WTC11 (cell line): Measurements from ENCODE around the gene FANCE.

ENCODE experiments used
- CBFB ChIP-seq: sonication (generic); formaldehyde crosslinking; IDR thresholded peaks from 2 replicates; pipeline ENCODE4 v1.8.1; 2022; ENCODE audit warnings: mild to moderate bottlenecking, low read depth, missing genetic modification reagents
- CTCF ChIP-seq: fragments of 200-600 bp; IDR thresholded peaks from 2 replicates; pipeline ENCODE4 v1.8.0; 2022; ENCODE audit warnings: antibody characterized with exemption
- MAX ChIP-seq: sonication (generic); formaldehyde crosslinking; IDR thresholded peaks from 2 replicates; pipeline ENCODE4 v1.8.0; 2022; ENCODE audit warnings: mild to moderate bottlenecking, missing genetic modification reagents
- NFYB ChIP-seq: sonication (generic); formaldehyde crosslinking; conservative IDR thresholded peaks from 2 replicates; pipeline ENCODE4 v1.8.0; 2022; ENCODE audit warnings: low read depth, missing genetic modification reagents
- NR3C1 ChIP-seq: sonication (generic); formaldehyde crosslinking; conservative IDR thresholded peaks from 2 replicates; pipeline ENCODE4 v1.8.1; 2023; ENCODE audit warnings: low read depth, mild to moderate bottlenecking, missing genetic modification reagents
- ZNF416 ChIP-seq: fragments of 250-450 bp; sonication (Bioruptor Pico); IDR thresholded peaks from 2 replicates; pipeline ENCODE4 v1.9.0; 2021; ENCODE audit warnings: mild to moderate bottlenecking, inconsistent platforms
- TF ChIP-seq, protein P1 (sequence below): sonication (generic); formaldehyde crosslinking; IDR thresholded peaks from 2 replicates; pipeline ENCODE4 v1.8.0; 2023; ENCODE audit warnings: mild to moderate bottlenecking, missing genetic modification reagents
- TF ChIP-seq, protein P2 (sequence below): sonication (generic); formaldehyde crosslinking; conservative IDR thresholded peaks from 2 replicates; pipeline ENCODE4 v1.8.1; 2023; ENCODE audit warnings: mild to moderate bottlenecking, low read depth, missing genetic modification reagents, moderate library complexity
- TF ChIP-seq, protein P3 (sequence below): sonication (generic); formaldehyde crosslinking; IDR thresholded peaks from 2 replicates; pipeline ENCODE4 v1.8.0; 2023; ENCODE audit warnings: missing genetic modification reagents, mild to moderate bottlenecking, borderline replicate concordance
- TF ChIP-seq, protein P4 (sequence below): sonication (generic); formaldehyde crosslinking; conservative IDR thresholded peaks from 2 replicates; pipeline ENCODE4 v1.8.1; 2022; ENCODE audit warnings: mild to moderate bottlenecking, missing genetic modification reagents

GRCh38 chr6:35483893-35484645, 31.9 kb downstream of the FANCE start:
- no peak for TF ChIP-seq CBFB (CRISPR knock-in tag)
- TF ChIP-seq CTCF: no peak
- TF ChIP-seq, protein P1, sequence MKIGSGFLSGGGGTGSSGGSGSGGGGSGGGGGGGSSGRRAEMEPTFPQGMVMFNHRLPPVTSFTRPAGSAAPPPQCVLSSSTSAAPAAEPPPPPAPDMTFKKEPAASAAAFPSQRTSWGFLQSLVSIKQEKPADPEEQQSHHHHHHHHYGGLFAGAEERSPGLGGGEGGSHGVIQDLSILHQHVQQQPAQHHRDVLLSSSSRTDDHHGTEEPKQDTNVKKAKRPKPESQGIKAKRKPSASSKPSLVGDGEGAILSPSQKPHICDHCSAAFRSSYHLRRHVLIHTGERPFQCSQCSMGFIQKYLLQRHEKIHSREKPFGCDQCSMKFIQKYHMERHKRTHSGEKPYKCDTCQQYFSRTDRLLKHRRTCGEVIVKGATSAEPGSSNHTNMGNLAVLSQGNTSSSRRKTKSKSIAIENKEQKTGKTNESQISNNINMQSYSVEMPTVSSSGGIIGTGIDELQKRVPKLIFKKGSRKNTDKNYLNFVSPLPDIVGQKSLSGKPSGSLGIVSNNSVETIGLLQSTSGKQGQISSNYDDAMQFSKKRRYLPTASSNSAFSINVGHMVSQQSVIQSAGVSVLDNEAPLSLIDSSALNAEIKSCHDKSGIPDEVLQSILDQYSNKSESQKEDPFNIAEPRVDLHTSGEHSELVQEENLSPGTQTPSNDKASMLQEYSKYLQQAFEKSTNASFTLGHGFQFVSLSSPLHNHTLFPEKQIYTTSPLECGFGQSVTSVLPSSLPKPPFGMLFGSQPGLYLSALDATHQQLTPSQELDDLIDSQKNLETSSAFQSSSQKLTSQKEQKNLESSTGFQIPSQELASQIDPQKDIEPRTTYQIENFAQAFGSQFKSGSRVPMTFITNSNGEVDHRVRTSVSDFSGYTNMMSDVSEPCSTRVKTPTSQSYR (CRISPR knock-in tag): no peak
- TF ChIP-seq, protein P2, sequence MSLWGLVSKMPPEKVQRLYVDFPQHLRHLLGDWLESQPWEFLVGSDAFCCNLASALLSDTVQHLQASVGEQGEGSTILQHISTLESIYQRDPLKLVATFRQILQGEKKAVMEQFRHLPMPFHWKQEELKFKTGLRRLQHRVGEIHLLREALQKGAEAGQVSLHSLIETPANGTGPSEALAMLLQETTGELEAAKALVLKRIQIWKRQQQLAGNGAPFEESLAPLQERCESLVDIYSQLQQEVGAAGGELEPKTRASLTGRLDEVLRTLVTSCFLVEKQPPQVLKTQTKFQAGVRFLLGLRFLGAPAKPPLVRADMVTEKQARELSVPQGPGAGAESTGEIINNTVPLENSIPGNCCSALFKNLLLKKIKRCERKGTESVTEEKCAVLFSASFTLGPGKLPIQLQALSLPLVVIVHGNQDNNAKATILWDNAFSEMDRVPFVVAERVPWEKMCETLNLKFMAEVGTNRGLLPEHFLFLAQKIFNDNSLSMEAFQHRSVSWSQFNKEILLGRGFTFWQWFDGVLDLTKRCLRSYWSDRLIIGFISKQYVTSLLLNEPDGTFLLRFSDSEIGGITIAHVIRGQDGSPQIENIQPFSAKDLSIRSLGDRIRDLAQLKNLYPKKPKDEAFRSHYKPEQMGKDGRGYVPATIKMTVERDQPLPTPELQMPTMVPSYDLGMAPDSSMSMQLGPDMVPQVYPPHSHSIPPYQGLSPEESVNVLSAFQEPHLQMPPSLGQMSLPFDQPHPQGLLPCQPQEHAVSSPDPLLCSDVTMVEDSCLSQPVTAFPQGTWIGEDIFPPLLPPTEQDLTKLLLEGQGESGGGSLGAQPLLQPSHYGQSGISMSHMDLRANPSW (CRISPR knock-in tag): no peak
- TF ChIP-seq, protein P3, sequence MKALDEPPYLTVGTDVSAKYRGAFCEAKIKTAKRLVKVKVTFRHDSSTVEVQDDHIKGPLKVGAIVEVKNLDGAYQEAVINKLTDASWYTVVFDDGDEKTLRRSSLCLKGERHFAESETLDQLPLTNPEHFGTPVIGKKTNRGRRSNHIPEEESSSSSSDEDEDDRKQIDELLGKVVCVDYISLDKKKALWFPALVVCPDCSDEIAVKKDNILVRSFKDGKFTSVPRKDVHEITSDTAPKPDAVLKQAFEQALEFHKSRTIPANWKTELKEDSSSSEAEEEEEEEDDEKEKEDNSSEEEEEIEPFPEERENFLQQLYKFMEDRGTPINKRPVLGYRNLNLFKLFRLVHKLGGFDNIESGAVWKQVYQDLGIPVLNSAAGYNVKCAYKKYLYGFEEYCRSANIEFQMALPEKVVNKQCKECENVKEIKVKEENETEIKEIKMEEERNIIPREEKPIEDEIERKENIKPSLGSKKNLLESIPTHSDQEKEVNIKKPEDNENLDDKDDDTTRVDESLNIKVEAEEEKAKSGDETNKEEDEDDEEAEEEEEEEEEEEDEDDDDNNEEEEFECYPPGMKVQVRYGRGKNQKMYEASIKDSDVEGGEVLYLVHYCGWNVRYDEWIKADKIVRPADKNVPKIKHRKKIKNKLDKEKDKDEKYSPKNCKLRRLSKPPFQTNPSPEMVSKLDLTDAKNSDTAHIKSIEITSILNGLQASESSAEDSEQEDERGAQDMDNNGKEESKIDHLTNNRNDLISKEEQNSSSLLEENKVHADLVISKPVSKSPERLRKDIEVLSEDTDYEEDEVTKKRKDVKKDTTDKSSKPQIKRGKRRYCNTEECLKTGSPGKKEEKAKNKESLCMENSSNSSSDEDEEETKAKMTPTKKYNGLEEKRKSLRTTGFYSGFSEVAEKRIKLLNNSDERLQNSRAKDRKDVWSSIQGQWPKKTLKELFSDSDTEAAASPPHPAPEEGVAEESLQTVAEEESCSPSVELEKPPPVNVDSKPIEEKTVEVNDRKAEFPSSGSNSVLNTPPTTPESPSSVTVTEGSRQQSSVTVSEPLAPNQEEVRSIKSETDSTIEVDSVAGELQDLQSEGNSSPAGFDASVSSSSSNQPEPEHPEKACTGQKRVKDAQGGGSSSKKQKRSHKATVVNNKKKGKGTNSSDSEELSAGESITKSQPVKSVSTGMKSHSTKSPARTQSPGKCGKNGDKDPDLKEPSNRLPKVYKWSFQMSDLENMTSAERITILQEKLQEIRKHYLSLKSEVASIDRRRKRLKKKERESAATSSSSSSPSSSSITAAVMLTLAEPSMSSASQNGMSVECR: no peak
- no peak for TF ChIP-seq NFYB (CRISPR knock-in tag)
- TF ChIP-seq, protein P4, sequence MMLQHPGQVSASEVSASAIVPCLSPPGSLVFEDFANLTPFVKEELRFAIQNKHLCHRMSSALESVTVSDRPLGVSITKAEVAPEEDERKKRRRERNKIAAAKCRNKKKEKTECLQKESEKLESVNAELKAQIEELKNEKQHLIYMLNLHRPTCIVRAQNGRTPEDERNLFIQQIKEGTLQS: no peak
- TF ChIP-seq NR3C1 (CRISPR knock-in tag): no peak
- no peak for TF ChIP-seq ZNF416 (CRISPR knock-in tag)
- TF ChIP-seq MAX (CRISPR knock-in tag): no peak
